ENCODE data around the gene RNASE11. TPM values are rescaled to one million over a fixed set of nuclear protein-coding genes. Genes with fewer than 3 reads are reported as not detected.

RNASE11 gene
- total and polyA plus RNA-seq, 9 of the 15 experiments (the other 6 are each of a cell fraction or from before 2014, with no cell fraction given): 0.16 to 0.29 (median 0.22) TPM; not detected in 6

DNA sequence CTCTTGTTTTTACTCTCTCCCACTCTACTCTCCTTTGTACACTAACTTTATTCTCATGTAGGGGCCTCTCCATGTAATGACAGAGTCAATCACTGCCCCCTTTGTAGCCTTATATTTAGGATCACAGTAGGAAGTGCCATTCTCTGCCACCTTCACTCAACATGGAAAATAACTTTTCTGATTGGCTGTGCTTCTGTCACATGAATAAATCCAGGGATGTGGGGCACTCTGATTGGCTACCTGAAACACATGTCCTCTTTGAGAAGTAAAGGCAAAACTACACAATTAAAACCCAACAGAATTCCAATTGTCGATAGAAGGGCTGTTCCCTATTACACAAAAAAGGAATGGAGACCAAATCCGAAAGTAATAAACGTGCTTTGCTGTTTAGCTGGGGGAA lies 26.8 kb downstream of the RNASE11 start, which contains the start of gene RNASE9 (continued):
- TF ChIP-seq, protein P1, sequence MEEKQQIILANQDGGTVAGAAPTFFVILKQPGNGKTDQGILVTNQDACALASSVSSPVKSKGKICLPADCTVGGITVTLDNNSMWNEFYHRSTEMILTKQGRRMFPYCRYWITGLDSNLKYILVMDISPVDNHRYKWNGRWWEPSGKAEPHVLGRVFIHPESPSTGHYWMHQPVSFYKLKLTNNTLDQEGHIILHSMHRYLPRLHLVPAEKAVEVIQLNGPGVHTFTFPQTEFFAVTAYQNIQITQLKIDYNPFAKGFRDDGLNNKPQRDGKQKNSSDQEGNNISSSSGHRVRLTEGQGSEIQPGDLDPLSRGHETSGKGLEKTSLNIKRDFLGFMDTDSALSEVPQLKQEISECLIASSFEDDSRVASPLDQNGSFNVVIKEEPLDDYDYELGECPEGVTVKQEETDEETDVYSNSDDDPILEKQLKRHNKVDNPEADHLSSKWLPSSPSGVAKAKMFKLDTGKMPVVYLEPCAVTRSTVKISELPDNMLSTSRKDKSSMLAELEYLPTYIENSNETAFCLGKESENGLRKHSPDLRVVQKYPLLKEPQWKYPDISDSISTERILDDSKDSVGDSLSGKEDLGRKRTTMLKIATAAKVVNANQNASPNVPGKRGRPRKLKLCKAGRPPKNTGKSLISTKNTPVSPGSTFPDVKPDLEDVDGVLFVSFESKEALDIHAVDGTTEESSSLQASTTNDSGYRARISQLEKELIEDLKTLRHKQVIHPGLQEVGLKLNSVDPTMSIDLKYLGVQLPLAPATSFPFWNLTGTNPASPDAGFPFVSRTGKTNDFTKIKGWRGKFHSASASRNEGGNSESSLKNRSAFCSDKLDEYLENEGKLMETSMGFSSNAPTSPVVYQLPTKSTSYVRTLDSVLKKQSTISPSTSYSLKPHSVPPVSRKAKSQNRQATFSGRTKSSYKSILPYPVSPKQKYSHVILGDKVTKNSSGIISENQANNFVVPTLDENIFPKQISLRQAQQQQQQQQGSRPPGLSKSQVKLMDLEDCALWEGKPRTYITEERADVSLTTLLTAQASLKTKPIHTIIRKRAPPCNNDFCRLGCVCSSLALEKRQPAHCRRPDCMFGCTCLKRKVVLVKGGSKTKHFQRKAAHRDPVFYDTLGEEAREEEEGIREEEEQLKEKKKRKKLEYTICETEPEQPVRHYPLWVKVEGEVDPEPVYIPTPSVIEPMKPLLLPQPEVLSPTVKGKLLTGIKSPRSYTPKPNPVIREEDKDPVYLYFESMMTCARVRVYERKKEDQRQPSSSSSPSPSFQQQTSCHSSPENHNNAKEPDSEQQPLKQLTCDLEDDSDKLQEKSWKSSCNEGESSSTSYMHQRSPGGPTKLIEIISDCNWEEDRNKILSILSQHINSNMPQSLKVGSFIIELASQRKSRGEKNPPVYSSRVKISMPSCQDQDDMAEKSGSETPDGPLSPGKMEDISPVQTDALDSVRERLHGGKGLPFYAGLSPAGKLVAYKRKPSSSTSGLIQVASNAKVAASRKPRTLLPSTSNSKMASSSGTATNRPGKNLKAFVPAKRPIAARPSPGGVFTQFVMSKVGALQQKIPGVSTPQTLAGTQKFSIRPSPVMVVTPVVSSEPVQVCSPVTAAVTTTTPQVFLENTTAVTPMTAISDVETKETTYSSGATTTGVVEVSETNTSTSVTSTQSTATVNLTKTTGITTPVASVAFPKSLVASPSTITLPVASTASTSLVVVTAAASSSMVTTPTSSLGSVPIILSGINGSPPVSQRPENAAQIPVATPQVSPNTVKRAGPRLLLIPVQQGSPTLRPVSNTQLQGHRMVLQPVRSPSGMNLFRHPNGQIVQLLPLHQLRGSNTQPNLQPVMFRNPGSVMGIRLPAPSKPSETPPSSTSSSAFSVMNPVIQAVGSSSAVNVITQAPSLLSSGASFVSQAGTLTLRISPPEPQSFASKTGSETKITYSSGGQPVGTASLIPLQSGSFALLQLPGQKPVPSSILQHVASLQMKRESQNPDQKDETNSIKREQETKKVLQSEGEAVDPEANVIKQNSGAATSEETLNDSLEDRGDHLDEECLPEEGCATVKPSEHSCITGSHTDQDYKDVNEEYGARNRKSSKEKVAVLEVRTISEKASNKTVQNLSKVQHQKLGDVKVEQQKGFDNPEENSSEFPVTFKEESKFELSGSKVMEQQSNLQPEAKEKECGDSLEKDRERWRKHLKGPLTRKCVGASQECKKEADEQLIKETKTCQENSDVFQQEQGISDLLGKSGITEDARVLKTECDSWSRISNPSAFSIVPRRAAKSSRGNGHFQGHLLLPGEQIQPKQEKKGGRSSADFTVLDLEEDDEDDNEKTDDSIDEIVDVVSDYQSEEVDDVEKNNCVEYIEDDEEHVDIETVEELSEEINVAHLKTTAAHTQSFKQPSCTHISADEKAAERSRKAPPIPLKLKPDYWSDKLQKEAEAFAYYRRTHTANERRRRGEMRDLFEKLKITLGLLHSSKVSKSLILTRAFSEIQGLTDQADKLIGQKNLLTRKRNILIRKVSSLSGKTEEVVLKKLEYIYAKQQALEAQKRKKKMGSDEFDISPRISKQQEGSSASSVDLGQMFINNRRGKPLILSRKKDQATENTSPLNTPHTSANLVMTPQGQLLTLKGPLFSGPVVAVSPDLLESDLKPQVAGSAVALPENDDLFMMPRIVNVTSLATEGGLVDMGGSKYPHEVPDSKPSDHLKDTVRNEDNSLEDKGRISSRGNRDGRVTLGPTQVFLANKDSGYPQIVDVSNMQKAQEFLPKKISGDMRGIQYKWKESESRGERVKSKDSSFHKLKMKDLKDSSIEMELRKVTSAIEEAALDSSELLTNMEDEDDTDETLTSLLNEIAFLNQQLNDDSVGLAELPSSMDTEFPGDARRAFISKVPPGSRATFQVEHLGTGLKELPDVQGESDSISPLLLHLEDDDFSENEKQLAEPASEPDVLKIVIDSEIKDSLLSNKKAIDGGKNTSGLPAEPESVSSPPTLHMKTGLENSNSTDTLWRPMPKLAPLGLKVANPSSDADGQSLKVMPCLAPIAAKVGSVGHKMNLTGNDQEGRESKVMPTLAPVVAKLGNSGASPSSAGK (IDR thresholded peaks at IDR 0.05): no peak
- TF ChIP-seq PHF20 (IDR thresholded peaks at IDR 0.05; ENCODE audit: partially characterized antibody): no peak
- TF ChIP-seq BHLHE40 (IDR thresholded peaks at IDR 0.05; ENCODE audit: low read length): no peak
- no peak for TF ChIP-seq ZNF263 (CRISPR knock-in tag; IDR thresholded peaks at IDR 0.05; ENCODE audit: borderline replicate concordance)

Data from K562 (cell line).